PC-9 (cell line): ENCODE measurements around the gene C17orf100.
"Not testable (repeated sequence)": the region's sequence is repeated elsewhere in the genome, so short reads cannot be mapped to it uniquely, and the experiment has no call there.

Experiments
- EZH2 ChIP-seq: fragments of 200-600 bp; sonication (generic); IDR thresholded peaks from 2 replicates; pipeline ENCODE4 v1.8.0; 2017; ENCODE audit warnings: antibody characterized with exemption, low read depth
- TF ChIP-seq, protein P1 (sequence below): fragments of 200-600 bp; sonication (generic); conservative IDR thresholded peaks from 2 replicates; pipeline ENCODE4 v1.6.1; 2017; ENCODE audit warnings: mixed run types, antibody characterized with exemption, mild to moderate bottlenecking, moderate library complexity

GRCh38 chr17:6655732-6656361, 4.3 kb downstream of the C17orf100 start:
- TF ChIP-seq, protein P1, sequence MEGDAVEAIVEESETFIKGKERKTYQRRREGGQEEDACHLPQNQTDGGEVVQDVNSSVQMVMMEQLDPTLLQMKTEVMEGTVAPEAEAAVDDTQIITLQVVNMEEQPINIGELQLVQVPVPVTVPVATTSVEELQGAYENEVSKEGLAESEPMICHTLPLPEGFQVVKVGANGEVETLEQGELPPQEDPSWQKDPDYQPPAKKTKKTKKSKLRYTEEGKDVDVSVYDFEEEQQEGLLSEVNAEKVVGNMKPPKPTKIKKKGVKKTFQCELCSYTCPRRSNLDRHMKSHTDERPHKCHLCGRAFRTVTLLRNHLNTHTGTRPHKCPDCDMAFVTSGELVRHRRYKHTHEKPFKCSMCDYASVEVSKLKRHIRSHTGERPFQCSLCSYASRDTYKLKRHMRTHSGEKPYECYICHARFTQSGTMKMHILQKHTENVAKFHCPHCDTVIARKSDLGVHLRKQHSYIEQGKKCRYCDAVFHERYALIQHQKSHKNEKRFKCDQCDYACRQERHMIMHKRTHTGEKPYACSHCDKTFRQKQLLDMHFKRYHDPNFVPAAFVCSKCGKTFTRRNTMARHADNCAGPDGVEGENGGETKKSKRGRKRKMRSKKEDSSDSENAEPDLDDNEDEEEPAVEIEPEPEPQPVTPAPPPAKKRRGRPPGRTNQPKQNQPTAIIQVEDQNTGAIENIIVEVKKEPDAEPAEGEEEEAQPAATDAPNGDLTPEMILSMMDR = not testable (repeated sequence)
- not testable (repeated sequence) for TF ChIP-seq EZH2
